GM20431 (cell line): Measurements from ENCODE around the gene ADCY1.

Experiments used
- in situ Hi-C: fragments of 300-500 bp; cut with MseI, MboI; formaldehyde crosslinking; loops from one replicate; pipeline ENCODE4 v1.15.0; 2020; ENCODE audit warnings: low sequenced_read_pairs; ENCODE audit not compliant: unreplicated experiment

The ADCY1 gene

DNA sequence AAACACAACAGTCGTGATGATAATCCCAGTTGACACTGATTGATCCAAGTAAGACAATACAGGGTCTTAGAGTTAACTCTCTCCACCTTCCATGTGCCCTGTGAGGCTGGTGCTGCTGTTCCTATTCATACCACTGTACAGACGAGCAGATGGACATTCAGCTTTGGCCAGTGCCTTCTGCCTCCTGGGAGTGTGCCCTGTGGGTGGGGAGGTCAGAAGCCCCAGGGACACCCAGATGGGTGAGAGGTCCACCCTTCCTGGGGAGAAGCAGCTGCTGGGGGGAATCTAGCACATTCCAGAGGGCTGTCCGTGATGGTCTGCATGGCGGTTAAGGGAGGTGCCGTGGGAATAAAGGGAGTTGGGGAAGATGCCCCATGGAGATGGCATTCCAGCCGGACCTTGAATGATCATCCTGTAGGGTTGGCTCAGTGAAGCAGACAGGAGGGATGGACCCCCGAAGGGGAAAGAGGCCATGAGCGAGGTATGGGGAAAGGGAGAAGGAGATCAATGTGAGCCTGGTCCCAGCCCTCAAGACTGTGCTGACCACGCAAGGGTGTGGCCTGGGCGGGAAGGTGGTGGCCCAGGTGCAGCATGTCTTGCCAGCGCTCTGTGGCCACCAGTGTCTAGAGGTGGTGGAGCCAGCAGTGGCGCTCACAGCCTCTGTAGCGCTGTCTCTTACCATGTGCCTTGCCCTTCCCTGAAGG is 74.0 kb downstream of the ADCY1 start:
- in situ Hi-C loops, result no loop called here

GRCh38 chr7:45648671-45648995 is 74.5 kb downstream of the ADCY1 start:
- in situ Hi-C loops, result no loop called here

DNA sequence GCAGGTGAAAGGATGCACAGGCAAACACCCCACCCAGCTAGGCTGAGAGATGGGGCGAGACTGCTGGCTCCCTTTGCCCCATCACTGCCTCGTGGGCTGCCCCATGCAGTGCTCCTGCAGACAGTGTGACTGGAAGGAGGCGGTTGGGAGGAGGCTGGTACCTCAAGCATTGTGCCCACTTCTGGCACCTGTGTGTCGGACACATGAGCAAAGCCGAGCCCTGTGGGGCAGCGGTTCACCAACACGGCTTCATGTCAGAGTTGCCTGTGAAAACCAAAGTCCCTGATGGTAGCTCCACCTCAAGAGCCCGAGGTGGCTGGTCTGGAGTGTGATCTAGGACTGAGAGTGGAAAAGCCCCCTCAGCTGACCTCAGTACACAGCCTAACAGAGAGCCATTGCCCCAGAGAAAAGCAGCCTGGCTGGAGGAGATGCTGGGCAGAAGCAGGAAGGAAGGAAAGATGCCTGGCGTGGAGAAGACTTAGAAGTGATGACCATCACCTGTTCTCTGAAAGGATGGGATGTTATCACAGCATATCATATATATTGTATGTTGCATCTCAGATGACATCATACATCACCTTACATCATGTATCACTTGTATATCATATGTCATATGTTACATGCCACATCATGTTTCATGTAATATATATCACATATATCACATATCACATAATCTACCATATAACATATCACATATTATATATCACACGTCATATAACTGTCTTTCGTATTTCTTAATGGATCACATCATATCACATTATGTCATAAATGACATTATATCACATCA is 75.6 kb downstream of the ADCY1 start:
- in situ Hi-C loops, result loop anchor here (25.0 kb wide), 1 partner anchor 213 kb away; the partner anchor contains the start of gene CCDC201

- in situ Hi-C loops, result loop anchor here (25.0 kb wide), 1 partner anchor 212 kb away; the partner anchor contains the start of gene CCDC201
These were observed 76.5 kb downstream of the ADCY1 start for GRCh38 chr7:45650404-45651394.

- in situ Hi-C loops, result loop anchor here (25.0 kb wide), 1 partner anchor 211 kb away; the partner anchor contains the start of gene CCDC201
These were observed 77.4 kb downstream of the ADCY1 start for GRCh38 chr7:45651540-45651939.

DNA sequence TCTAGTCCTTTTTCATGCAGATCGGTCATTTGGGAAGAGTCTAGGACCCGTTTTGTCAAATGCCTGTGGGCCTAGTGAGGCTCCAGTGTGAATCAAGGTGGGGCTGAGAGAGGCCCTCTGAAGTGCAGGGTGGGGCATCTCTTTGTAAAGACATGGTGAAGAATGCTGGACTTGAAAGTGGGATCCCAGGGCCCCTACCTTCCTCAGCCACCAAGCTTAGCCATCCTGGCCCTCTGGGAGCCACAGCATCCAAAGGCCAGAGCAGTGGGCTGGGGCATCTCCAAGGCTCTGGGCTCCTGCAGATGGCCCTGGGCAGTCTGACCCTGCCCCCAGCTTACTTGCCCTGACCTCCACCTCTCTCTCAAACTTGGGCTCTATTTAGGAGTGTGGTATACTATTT is 78.5 kb downstream of the ADCY1 start:
- in situ Hi-C loops, result loop anchor here (25.0 kb wide), 1 partner anchor 210 kb away; the partner anchor contains the start of gene CCDC201

- in situ Hi-C loops, result loop anchor here (25.0 kb wide), 1 partner anchor 209 kb away; the partner anchor contains the start of gene CCDC201
These were observed 79.2 kb downstream of the ADCY1 start for GRCh38 chr7:45653209-45653907.

GRCh38 chr7:45654341-45654740 is 80.2 kb downstream of the ADCY1 start:
- in situ Hi-C loops, result loop anchor here (25.0 kb wide), 1 partner anchor 208 kb away; the partner anchor contains the start of gene CCDC201

GRCh38 chr7:45655539-45655938 is 81.4 kb downstream of the ADCY1 start:
- in situ Hi-C loops, result loop anchor here (25.0 kb wide), 1 partner anchor 207 kb away; the partner anchor contains the start of gene CCDC201

GRCh38 chr7:45656431-45656830 is 82.3 kb downstream of the ADCY1 start:
- in situ Hi-C loops, result loop anchor here (25.0 kb wide), 1 partner anchor 206 kb away; the partner anchor contains the start of gene CCDC201

- in situ Hi-C loops, result loop anchor here (25.0 kb wide), 1 partner anchor 205 kb away; the partner anchor contains the start of gene CCDC201
These were observed 83.1 kb downstream of the ADCY1 start for GRCh38 chr7:45657136-45657889.

- in situ Hi-C loops, result loop anchor here (25.0 kb wide), 1 partner anchor 204 kb away; the partner anchor contains the start of gene CCDC201
These were observed 83.9 kb downstream of the ADCY1 start for GRCh38 chr7:45657890-45658715.

DNA sequence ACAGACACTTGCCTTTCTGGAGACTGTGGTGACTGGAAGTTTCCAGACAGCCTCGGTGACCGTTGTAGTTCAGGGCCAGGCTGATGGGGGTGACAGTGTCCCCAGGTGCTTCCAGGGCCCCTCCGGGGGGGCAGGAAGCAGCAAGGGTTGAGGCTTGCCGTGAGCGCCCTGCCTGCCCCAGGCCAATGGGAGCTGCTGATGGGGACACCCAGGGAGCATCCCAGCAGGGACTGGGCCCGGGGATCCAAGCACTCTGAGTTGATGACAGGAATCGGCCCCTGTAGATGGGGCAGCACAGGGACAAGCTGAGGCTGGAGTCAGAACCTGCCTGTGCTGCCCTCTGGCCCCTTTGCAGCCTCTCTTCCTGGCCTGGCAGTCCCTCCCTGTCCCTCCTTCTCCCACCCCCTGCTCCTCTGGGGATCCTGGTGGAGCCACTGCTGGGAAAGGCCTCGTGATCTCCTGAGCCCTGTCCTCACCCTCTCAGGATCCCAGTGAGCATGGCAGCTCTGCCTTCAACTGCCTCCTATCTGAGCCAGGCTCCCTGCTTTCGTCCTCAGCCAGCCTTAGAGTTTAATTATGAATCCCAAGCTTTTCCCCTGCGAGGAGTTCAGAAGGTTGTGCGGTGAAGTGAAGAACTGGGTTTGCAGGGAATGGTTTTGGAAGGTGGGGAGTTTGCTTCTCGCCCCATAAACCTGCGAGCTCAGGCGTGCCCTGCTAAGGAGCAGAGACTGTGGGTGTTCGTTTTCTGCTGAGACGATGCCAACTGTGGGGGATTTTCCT is 84.7 kb downstream of the ADCY1 start:
- in situ Hi-C loops, result loop anchor here (25.0 kb wide), 1 partner anchor 203 kb away; the partner anchor contains the start of gene CCDC201

- in situ Hi-C loops, result loop anchor here (25.0 kb wide), 1 partner anchor 203 kb away; the partner anchor contains the start of gene CCDC201
These were observed 85.5 kb downstream of the ADCY1 start for GRCh38 chr7:45659496-45660139.

GRCh38 chr7:45660201-45660900 is 86.2 kb downstream of the ADCY1 start:
- in situ Hi-C loops, result loop anchor here (25.0 kb wide), 1 partner anchor 202 kb away; the partner anchor contains the start of gene CCDC201
